Sigmoid colon (tissue), 4 donors: ENCODE data around the gene LAMC1.

Source experiments
- CTCF ChIP-seq, 4 experiments: fragments of 450-650 bp in 3 of 4; fragments of 200-600 bp in 1 of 4; IDR thresholded peaks; one replicate each; pipeline ENCODE4 v1.5.1; 2016 to 2019; ENCODE audit warnings: antibody characterized with exemption in 4 of 4, mild to moderate bottlenecking in 3 of 4, moderate library complexity in 2 of 4
- EP300 ChIP-seq, 4 donors: sonication (generic); formaldehyde crosslinking; IDR thresholded peaks; one replicate each; pipeline ENCODE4 v1.6.1; 2017; ENCODE audit warnings: antibody characterized with exemption in 4 of 4

DNA sequence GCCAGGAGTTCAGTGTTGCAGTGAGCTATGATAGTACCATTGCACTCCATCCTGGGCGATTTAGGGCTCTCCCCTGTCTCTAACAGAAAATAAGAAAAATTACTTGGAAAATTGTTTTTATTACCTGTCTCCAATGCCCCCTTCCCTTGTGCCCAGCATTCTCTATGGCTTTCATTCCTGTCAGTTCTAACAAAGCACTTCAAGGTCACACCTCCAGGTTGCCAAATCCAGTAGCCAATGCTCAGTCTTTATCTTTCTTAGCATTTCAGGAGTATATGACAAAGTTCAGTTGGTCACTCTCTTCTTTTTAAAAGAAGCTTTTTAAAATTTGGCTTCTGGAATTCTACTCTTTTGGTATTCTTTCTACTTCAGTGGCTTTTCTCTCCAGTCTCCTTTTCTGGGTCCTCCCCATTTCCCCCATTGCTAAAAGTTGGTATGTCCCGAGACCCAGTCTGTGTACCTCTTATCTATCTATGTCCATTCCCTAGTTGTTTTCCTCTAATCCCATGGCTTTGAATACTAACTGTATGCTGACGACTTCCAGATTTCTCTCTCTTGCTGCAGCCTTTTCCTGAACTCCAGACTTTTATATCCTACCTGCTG, 69.9 kb downstream of the LAMC1 start:
- TF ChIP-seq EP300 (IDR thresholded peaks at IDR 0.05) (no peak), CTCF (IDR thresholded peaks at IDR 0.05) (no peak)
